Activated T-cell treated with anti-CD3 and anti-CD28 coated beads for 24 hours (primary cell): ENCODE measurements around the gene TRANK1.
"Not testable (repeated sequence)": the region's sequence is repeated elsewhere in the genome, so short reads cannot be mapped to it uniquely, and the experiment has no call there.

Experiments
- DNase-seq: peaks from one replicate; pipeline ENCODE4 v3.0.0-alpha.2; 2020; ENCODE audit warnings: low read depth

The TRANK1 gene

DNA sequence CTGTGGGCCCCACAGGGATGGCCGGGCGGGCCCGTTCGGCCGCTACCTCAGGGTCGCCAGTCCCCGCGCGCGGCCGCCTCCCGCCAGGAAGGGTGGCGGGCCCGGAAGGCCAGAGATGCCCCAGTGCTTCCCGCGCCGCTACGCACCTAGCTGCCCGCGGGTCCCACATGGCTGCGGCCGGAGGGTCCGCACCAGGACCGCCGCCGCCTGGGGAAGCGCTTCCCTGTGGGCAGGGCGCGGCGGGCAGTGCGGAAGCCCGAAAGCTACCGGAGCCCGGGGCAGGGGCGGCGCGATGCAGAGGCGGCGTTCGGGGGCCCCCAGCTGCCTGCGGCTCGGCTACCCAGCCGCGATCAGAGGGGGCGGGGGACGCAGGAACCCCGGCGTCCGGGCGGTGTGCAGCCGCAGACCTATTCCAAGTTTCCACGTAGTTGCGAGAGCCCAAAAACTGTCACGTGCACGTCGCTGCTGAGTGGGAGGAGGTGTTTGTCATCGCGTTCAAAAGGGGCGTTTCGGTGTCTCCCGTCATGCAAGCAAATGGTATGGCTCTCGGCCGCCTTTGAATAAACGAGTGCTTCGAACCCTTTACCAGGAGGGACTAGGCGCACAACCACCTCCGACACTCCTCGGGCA lies at the start of gene TRANK1:
Gene TRANK1, minus strand, starts transcription at position 414 of the 630 bp plus-strand sequence. Its CDS starts 245 bp downstream, at position 169.
- DNase-seq: peak; percentile 80

DNA sequence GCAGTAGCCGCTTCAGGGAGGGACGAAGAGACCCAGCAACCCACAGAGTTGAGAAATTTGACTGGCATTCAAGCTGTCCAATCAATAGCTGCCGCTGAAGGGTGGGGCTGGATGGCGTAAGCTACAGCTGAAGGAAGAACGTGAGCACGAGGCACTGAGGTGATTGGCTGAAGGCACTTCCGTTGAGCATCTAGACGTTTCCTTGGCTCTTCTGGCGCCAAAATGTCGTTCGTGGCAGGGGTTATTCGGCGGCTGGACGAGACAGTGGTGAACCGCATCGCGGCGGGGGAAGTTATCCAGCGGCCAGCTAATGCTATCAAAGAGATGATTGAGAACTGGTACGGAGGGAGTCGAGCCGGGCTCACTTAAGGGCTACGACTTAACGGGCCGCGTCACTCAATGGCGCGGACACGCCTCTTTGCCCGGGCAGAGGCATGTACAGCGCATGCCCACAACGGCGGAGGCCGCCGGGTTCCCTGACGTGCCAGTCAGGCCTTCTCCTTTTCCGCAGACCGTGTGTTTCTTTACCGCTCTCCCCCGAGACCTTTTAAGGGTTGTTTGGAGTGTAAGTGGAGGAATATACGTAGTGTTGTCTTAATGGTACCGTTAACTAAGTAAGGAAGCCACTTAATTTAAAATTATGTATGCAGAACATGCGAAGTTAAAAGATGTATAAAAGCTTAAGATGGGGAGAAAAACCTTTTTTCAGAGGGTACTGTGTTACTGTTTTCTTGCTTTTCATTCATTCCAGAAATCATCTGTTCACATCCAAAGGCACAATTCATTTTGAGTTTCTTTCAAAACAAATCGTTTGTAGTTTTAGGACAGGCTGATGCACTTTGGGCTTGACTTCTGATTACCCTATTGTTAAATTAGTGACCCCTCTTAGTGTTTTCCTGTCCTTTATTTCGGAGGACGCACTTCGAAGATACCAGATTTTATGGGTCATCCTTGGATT lies 48.8 kb upstream of the TRANK1 start, which contains the start of gene MLH1:
Gene MLH1, plus strand, starts transcription at position 193 of the 958 bp plus-strand sequence. Its CDS starts 30 bp downstream, at position 223.
- peak; percentile 99 for DNase-seq

DNA sequence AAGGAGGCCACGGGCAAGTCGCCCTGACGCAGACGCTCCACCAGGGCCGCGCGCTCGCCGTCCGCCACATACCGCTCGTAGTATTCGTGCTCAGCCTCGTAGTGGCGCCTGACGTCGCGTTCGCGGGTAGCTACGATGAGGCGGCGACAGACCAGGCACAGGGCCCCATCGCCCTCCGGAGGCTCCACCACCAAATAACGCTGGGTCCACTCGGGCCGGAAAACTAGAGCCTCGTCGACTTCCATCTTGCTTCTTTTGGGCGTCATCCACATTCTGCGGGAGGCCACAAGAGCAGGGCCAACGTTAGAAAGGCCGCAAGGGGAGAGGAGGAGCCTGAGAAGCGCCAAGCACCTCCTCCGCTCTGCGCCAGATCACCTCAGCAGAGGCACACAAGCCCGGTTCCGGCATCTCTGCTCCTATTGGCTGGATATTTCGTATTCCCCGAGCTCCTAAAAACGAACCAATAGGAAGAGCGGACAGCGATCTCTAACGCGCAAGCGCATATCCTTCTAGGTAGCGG lies 48.0 kb upstream of the TRANK1 start, which contains the start of gene EPM2AIP1:
Gene EPM2AIP1, minus strand, starts transcription at position 326 of the 520 bp plus-strand sequence. Its CDS starts 54 bp downstream, at position 272.
- no peak for DNase-seq

DNA sequence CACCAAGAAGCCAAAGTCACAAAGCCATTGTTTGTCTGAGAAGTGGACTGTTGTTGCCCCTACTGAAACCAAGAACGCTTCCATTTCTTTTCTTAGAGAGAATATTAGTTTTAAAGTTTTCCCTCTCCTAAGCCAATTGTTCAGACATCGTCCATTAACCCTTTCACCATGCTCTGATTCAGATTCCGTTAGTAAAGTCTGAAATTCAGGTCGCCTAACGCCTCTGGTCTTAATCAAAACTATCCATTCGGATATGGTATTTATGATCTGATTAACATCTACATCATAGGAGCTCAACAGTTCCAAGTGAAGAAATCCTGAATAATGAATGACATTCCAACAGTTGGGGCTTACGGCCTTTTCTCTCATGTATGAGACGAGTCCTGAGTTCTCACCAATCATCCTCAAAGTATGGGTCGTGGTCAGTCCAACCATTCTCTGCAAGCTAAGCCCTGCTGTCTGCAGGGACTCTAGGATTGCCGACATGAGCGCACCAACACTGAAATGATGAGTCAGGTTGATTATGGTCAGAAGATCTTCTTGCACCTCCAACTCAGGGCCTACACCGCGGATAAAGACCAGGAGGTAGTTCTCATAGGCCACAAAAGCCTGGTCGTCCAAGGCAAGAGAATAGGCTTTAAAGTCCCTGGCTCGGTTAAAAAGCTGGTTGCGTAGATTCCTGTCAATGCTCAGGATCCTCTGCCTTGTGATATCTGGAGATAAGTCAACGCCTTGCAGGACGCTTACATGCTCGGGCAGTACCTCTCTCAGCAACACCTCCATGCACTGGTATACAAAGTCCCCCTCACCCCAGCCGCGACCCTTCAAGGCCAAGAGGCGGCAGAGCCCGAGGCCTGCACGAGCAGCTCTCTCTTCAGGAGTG lies 47.3 kb upstream of the TRANK1 start:
- DNase-seq: peak; percentile 4

DNA sequence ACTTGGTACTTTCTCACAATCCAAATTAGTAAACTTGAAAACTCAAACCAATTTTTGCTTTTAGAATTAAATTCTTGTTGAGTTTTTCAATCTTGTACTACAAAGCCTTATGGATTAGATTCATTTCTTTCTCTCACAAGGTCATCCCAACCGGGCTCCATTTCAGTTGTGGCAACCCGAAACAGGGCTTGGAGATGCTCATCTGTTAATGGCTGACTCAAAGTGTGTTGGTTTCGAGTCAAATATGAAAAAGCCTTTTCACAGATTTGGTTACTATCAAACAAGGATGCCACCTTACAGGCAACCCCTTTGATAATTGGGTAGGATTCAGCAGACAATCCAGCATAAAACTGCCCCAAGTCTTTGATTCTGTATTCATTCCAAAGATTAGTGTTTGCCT lies 46.3 kb upstream of the TRANK1 start:
- DNase-seq: peak; percentile 6

DNA sequence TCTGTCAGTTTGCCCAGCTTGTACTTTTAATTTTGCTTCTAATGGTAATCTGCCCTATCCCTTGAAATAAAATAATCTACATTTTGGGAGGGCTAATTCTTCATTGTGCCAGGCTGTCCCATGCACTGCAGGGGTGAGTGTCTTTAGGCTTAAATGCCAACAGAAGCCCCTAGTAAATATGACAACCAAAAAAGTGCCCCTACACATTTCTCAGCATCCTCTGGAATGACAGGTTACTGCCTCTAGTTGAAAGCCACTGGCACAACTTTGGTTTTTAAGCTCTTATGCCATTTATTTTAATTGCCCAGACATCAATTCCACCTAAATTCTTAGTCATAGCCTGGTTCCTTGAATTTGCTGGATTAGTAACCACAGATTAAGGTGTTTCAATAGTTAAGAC lies 44.7 kb upstream of the TRANK1 start:
- DNase-seq: no peak

DNA sequence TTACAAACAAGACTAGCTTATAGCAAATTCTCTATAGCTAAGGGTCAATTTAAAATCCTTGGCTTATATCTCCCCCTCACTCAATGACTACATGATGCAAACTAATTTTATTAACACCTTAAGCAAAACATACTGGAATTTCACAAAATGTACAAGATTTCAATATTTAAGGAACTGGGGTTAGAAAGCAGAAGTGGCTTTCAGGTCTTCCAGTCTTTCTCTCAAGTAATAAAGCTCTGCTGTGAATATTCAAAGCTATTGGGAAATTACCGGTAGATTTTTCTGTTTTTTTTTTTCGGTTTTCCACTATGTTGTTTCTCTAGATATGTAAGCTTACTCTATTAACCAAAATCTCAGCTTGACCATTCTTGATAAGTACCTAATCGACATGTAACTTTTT lies 44.2 kb upstream of the TRANK1 start:
- no peak for DNase-seq

DNA sequence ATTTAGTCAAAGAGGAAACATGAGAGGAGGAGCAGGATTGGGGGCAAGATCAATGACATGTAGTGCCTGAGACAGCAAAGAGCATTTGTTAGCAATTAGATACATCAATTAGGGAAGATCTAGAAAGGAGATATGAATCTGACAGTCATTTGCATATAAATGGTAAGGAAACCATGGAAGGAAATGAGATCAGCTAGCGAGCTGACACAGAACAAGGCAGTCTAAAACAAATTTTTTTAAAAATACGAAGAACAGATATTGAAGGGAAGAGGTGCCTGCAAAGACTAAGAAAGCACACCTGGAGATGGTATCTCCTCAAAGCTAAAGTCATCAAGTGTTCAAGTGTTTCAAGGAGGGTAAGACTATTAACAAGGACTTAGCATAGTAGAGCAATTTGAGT lies 43.5 kb upstream of the TRANK1 start:
- no peak for DNase-seq

DNA sequence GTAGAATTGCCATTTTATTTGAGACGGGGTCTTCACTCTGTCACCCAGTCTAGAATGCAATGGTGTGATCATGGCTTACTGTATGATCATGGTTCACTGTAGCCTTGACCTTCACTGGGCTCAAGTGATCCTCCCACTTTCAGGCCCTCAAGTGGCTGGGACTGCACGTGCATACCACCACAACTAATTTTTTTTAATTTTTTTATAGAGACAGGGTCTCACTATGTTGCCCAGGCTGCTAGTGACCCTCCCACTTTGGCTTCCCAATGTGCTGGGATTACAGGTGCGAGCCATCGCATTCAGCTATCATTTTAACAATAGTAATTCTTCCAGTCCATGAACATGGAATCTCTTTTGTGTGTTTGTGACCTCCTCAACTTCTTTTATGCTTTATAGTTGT lies 36.2 kb upstream of the TRANK1 start:
- DNase-seq: no peak

DNA sequence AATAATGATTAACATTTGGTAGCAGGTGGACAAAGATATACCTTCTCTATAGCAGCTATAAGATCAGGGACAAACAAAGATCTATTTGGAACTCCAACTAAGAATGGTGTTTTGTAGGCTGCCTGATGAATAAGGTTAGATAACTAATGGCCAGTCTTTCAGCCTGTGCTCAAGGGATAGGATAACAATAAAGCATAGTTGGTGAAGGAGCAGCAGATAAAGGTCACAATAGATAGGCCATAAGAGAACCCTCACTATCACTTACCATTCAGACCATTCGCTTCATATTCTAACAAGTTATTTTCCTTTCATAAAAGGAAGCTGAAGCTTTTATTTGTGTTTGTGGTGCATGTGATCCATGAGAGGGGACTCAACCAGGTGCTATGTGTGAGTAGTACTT lies 28.3 kb upstream of the TRANK1 start:
- DNase-seq: no peak

DNA sequence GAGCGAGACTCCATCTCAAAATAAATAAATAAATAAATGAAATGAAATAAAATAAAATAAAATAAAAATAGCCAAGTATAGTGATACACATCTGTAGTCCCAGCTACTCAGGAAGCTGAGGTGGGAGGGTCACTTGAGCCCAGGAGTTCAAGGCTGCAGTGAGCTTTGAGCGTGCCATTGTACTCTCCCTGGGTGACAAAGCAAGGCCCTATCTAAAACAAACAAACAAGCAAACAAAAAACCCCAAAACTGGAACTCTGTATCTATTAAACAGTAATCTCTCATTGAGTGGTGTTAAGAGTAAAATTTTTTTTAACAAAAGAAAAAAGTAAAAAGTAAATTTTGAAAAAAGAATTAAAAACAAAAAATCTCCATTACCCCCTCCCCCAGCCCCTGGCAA lies 27.3 kb upstream of the TRANK1 start:
- no peak for DNase-seq

DNA sequence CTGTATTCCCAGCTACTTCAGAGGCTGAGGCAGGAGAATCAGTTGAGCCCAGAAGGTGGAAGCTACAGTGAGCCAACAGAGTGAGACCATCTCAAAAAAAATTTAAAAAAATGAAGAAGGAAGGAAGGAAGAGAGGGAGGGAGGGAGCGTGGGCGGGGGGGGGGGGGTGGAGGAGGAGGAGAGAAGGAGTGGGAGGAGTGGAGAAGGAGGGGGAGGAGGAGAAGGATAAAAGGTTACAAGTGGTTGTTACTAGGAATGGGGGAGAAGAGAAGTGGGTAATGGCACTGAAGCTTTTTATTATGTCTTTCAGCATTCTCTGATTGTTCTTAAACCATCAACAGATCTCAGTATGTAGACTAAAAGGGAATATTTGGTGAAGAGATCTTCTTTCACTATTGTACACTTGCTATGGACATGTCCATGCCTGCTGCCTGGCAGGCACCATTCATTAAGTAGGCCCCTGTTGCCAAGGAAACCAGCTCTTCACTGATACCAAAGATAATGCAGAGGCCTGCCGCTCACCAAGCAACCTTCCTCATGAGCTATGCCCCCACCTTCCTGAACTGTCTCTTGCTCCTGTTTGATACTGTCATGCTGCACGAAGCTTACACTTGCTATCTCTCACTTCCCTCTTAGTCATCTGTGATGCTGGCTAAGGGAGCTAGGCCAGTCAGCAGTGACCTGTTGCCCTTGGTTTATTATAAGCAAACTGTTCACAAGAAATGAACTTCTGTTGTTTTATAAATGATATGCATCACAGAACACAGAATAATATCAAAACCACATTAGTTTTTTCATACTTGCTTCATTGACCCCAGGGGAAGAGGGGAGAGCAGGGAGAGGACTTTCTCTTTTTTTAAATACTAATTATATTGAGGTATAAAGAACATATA lies 24.9 kb upstream of the TRANK1 start:
- DNase-seq: peak; percentile 29

DNA sequence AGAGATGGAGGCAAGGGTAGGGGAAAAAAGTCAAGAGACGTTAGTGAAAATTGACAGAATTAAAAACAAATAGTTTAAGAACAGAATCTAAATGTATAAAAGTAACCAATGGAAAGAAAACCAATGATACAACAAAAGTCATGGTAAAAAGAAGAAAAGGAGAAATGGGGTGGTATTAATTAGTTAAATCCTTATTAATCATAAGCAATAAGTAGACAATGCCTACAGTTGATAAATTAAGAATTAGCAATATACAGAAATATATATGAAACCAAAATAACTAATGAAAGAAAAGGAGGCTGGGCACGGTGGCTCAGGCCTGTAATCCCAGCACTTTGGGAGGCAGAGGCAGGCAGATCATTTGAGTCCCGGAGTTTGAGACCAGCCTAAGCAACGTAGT lies 24.2 kb upstream of the TRANK1 start:
- DNase-seq: no peak

DNA sequence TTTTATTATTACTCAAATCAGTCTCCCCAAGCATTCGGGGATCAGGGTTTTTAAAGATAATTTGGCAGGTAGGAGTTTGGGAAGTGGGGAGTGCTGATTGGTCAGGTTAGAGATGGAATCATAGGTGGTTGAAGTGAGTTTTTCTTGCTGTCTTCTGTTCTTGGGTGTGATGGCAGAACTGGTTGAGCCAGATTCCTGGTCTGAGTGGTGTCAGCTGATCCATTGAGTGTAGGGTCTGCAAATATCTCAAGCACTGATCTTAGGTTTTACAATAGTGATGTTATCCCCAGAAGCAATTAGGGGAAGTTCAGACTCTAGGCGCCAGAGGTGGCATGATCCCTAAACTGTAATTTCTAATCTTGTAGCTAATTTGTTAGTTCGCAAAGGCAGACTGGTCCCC lies 20.6 kb upstream of the TRANK1 start:
- no peak for DNase-seq

DNA sequence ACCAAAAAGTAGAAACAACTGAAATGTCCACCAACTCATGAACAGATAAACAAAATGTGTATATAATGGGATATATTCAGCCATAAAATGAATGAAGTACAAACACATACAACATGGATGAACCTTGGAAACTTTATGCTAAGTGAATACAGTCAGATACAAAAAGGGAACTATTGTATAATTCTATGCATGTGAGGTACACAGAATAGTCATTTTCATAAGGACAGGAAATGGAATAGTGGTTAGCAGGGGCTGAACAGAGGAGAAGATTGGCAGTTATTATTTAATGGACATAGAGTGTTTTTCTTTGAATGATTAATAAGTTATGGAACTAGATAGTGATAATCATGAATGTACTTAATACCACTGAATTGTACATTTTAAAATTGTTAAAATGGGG lies 20.0 kb upstream of the TRANK1 start:
- DNase-seq: no peak

DNA sequence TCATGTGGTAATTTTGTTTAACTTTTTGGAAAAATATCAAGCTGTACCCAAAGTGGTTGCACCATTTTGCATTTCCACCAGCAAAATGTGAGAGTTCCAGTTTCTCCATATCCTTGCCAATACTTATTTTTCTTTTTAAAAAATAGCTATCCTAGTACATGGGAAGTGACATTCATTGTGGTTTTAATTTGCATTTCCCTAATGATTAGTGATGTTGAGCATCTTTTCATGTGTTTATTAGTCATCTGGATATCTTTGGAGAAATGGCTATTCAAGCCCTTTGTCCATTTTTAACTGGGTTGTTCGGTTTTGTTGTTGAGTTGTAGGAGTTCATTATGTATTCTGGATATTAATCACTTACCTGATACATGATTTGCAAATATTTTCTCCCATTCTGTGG lies 19.5 kb upstream of the TRANK1 start:
- DNase-seq: no peak

DNA sequence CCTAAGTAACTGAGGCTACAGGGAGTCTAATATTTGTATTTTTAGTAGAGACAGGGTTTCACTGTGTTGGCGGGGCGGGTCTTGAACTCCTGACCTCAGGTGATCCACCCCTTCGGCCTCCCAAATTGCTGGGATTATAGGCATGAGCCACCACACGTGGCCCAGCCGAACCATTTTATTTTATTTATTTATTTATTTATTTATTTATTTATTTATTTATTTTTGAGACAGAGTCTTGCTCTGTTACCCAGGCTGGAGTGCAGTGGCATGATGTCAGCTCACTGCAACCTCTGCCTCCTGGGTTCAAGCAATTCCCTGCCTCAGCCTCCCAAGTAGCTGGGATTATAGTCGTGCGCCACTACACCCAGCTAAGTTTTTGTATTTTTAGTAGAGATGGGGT lies 18.2 kb upstream of the TRANK1 start:
- DNase-seq: not testable (repeated sequence)

DNA sequence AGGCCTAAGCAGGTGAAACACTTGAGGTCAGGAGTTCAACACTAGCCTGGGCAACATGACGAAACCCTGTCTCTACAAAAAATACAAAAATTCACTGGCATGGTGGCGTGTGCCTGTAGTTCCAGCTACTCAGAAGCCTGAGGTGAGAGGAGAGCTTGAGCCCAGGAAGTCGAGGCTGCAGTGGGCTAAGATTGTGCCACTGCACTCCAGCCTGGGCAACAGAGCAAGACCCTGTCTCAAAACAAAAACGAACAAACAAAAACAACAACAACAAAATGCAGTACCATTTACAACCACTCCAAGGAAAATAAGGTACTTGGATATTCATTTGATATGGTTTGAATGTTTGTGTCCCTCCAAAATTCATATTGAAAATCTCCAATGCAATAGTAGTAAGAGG lies 15.6 kb upstream of the TRANK1 start:
- no peak for DNase-seq

DNA sequence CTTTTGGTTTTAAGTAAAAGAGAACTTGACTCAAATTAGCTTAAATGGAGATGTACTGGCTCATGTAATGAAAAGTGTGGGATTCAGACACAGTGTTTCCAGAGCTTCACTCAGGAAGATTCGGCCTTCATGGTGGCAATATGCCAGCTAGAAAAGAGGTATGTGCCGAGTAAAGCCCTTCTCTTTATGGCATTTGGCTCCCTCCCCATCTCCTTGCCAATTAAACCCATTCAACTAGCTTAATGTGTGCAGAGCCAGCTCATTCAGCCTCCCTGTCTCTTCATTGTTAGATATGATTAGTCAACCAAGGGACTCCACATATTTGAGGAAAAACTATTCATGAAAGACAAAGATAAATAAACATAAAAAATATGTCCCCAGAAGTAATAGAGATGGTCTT lies 15.0 kb upstream of the TRANK1 start:
- no peak for DNase-seq

DNA sequence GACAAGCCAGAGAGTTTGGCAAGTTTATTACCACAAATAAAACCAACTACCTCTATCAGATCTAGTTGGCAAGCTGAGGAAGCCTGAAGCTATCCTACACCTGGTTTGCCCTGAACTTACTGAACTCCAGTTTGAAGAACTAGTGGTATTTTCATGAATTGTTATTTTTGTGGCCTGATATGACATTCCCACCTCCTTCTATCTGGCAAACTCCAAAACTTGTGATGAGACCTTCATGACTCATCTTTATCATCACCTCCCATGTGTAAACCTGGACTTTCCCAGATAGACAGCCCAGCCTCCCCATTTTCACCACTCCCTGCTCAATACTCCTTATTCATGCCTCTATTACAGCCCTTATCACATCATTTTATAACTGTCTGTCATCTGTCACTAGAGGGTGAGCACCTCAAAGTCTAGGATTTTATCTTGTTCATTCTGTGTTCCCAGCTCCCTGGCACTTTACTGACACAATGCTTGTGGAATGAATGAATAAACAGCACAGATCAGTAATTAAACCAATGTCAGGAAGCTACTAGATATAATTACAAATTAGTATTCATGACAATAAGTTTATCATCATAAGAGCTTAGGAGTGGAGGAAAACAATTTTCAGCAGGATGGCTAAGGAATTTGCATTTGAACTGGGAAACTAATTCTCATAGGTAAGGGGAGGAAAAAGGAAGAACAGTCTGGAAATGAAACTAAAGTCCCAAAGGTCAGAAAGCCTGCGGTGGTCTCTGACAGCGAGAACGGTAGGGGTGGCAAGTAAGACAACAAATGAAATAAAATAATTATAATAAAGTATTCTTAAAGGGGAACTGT lies 13.2 kb upstream of the TRANK1 start:
- DNase-seq: peak; percentile 20
